SIG-M5 treated with dmso at 0.1 percent for 504 hours (cell line): Measurements from ENCODE around the gene CCDC107.

Experiments used
- DNase-seq: peaks from one replicate; lab custom pipeline; 2025; ENCODE audit not compliant: unreplicated experiment; lab: John Stamatoyannopoulos, UW

The CCDC107 gene

DNA sequence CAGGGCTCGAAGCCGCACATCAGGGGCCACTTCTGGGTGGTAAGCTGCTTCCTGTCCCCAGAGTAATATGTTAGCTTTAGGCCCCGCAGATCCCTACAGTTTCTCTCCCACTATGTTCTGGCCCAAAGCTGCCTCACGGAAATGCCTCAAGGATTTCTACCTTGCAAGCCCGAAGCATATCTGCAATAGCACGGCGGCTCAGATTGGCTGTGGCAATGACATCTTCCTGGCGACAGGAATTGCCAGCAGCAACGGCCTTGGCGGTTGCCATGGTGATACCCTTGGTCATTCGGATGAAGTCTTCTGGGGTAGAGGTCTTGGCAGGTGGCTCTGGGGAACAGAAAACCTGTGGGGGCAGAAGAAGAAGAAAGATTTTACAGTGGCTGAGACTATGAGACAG, 41.9 kb downstream of the CCDC107 start:
- DNase-seq = no peak

GRCh38 chr9:35700942-35701341, 42.9 kb downstream of the CCDC107 start:
- DNase-seq = no peak

DNA sequence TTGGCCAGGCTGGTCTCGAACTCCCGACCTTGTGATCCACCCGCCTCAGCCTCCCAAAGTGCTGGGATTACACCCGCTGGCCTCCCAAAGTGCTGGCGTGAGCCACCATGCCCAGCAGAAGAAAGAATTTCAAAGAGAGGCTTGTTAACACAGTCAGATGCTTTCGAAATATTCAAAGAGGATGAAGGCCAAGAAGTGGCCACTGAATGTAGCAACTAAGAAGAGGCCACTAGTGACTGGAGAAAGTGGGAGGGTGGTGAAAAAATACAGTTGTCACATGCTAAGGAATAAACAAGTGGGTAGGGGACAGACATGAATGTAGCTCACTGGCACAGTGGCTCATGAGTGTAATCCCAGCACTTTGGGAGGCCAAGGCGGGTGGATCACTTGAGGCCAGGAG, 44.6 kb downstream of the CCDC107 start:
- no peak for DNase-seq

GRCh38 chr9:35703906-35704672, 46.0 kb downstream of the CCDC107 start:
- DNase-seq = no peak

DNA sequence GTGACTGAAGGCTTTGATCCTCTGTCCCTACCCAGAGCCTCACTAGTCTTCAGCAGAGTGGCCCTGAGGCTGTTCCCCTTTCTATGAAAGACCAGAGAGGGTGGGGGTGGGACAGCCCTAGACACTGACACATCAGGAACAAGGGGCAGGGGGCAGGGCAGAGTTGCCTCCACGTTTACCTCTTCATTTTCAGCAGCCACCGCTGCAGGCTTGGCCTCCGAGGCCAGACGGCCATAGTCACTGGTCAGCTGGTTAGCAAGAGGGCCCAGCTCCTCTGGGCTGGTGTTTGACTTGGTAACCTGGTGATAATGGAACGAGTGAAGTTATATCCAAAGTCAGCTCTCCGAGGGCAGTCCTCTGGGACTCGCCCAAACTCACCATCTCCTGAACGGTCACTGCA, 47.3 kb downstream of the CCDC107 start:
- DNase-seq = no peak

GRCh38 chr9:35705836-35706430, 47.8 kb downstream of the CCDC107 start:
- DNase-seq = no peak

DNA sequence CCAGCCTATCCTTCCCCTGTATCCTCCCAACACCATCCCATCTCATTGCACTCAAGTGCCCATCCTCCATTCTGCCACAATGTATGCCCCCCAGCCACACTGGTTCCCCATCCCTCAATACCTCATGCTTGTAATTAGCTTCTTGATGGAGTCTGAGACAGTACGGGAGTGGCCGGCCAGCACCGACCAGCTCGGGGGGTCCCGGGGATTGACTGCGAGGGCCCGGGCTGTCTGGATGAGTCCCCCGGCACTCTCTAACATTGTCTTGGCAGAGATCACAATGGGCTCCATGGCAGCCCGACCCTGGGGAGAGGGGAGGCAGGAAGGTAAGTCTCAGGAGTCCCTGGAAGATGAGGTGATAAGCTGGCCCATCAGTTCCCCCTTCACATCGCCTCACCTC, 48.9 kb downstream of the CCDC107 start:
- no peak for DNase-seq

GRCh38 chr9:35708146-35708545, 50.1 kb downstream of the CCDC107 start:
- no peak for DNase-seq

- no peak for DNase-seq
Observed at GRCh38 chr9:35710818-35711500, 52.9 kb downstream of the CCDC107 start.
